ENCODE measurements around the gene HBS1L.
"Not testable (repeated sequence)": the region's sequence is repeated elsewhere in the genome, so short reads cannot be mapped to it uniquely, and the experiment has no call there.

The HBS1L gene

DNA sequence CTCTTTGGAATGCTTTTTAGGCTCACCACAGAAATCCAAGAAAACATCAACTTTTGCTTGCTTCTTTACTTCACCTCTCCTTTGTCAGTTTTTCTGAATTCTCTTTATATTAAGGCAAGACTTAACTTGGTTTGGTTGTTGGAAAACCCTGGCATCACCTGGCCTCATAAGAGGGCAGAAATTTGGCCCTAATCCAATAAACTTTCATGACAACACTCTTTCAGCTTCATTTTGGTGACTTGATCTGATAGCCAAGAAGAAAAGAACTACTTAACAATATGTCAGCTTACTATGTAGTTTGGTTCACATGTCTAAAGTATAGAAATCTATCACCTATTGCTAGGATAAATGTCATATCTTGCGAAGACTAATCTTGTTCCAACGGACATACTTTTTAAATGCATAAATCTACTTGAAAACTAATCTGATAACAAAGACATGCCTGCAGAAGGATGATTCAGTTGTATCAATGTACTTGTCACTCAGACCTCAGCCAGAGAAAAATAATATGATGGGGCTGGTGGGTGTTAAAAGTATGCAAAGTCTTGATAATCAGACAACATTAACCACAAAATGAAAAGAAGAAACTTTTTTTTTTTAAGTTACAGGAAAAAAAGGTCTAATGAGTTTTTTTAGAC is 19.3 kb upstream of the HBS1L start:
- DNase-seq = no peak

- DNase-seq = no peak
Measured at GRCh38 chr6:135073217-135073616, 18.6 kb upstream of the HBS1L start.

- DNase-seq = no peak
Measured at GRCh38 chr6:135072753-135073152, 18.1 kb upstream of the HBS1L start.

- DNase-seq = no peak
Measured at GRCh38 chr6:135071541-135071940, 16.9 kb upstream of the HBS1L start.

DNA sequence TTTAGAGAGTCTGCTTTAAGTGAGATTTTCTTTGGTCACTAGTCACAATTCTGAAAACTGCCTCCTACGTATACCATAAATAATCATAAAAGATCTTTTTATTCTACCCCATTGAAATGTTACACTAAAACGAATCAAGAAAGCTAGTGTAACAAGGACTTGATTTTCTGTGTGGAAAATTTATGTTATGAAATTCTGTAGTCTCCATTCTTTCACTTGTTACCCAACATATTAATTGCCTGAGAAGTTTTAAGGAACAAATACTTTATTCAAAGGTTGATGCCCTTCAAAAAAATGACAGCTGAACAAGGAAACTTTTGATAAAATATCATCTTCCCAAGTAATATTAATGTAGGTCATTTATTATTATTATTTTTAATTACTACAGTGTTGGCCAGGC is 13.3 kb upstream of the HBS1L start:
- peak in 1 of 2 donors; percentile 68 for DNase-seq

DNA sequence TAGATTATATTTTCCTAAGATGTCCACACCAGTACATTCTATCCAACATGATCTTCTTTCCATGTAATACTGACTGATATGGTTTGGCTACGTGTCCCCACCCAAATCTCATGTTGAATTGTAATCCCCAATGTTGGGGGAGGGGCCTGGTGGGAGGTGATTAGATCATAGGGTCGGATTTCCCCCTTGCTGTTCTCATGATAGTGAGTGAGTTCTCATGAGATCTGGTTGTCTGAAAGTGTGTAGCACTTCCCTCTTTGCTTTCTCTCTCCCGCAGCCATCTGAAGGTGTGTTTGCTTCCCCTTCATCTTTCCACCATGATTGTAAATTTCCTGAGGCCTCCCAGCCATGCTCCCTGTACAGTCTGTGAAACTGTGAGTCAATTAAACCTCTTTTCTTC is 12.2 kb upstream of the HBS1L start:
- peak; percentile 46 to 68 for DNase-seq

GRCh38 chr6:135066397-135066796 is 11.8 kb upstream of the HBS1L start:
- peak; percentile 64 to 69 for DNase-seq

- DNase-seq = no peak
Measured at GRCh38 chr6:135064586-135064985, 10.0 kb upstream of the HBS1L start.

DNA sequence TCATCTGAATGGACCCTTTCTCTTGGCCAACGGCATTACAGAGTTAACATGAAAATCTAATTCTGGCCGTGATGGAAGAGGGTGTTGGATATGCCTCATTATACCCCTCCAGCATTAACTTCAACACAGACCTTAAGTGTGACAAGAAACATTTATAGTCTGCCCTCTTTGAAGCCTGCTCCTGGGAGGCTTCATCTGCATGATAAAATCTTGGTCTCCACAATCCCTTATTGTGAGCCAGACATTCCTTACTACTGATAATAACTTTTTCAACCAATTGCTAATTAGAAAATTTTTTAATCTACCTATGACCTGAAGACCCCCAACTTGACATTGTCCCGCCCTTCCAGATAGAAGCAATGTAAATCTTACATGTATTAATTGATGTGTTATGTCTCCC is 9.3 kb upstream of the HBS1L start:
- no peak for DNase-seq

- DNase-seq = no peak
Measured at GRCh38 chr6:135062735-135063134, 8.1 kb upstream of the HBS1L start.

DNA sequence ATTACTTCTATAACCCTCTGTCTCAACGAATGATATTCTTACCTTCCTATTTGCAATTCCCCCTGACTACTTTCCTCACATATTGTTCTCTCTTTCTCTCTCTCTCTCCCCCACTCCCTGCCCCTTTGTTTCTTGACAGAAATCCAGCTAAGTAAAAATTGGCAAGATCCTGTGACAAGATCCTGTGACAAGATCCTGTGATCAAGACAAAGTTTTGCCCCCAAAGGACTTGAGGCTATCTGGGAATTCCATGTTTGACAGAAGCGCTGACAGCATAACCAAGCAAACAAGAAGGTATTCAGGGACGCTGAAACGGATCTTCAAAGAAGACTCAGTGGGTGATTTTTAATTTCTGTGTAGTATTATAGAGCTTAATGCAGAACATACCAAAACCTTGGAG is 5.5 kb upstream of the HBS1L start:
- no peak for DNase-seq

- DNase-seq = not testable (repeated sequence)
Measured at GRCh38 chr6:135058299-135058698, 3.7 kb upstream of the HBS1L start.

GRCh38 chr6:135056632-135057031 is 2.0 kb upstream of the HBS1L start:
- no peak for DNase-seq

DNA sequence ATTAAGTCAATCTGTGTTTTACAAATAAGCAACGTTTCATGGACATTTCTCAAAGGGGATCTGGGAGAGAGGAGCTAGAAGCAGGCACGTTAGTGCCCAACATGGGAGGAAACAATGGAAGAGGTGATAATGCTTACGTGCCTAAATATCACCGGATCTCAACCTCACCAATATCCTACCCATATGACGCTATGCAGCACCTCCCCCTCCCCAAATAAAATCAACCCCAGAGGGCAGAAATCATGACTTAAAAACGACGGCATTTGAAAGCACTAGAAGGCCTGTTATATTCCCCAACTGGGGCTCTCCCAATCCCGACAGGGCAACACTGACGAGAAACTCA is 425 bp downstream of the HBS1L start:
- no peak for DNase-seq

DNA sequence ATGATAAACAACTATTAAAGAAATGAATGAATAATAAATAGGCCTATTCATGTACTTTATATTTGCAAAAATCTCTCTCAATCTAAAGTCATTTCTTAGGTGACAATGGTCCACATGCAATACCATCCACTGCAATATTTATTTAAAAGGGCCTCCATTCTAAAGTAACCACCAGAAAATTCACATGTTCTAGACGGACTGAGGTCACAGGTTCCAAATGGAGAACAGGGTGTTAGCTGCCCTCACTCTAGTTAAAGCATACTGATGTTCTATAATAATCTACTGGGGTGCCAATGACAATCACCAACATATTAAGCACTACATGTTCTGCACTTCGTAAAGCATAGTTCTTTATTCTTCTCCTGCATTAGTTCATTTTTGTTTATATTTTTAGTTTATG is 1.2 kb downstream of the HBS1L start:
- no peak for DNase-seq

- DNase-seq = peak; percentile 9 to 16
Measured at GRCh38 chr6:135052939-135053338, 1.7 kb downstream of the HBS1L start.

DNA sequence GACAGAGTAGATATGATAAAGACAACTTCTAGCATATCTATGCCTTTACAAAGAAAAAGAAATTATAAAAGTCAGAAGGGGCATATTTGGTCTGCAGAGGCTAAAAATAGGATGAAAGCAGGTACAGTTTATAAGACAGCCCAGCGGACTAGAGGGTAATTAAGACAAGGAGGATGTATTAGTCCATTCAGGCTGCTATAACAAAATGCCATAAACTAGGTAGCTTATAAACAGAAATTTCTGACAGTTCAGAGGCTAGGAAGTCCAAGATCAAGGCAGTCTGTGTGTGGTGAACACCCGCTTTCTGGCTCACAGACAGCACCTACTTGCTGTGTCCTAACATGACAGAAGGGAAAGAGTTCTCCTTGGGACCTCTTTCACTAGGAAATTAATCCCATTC is 5.7 kb downstream of the HBS1L start:
- no peak for DNase-seq

GRCh38 chr6:135047336-135047735 is 7.3 kb downstream of the HBS1L start:
- no peak for DNase-seq

- no peak for DNase-seq
Measured at GRCh38 chr6:135046912-135047311, 7.7 kb downstream of the HBS1L start.

GRCh38 chr6:135044639-135045038 is 10.0 kb downstream of the HBS1L start:
- peak in 1 of 2 donors; percentile 5 for DNase-seq

DNA sequence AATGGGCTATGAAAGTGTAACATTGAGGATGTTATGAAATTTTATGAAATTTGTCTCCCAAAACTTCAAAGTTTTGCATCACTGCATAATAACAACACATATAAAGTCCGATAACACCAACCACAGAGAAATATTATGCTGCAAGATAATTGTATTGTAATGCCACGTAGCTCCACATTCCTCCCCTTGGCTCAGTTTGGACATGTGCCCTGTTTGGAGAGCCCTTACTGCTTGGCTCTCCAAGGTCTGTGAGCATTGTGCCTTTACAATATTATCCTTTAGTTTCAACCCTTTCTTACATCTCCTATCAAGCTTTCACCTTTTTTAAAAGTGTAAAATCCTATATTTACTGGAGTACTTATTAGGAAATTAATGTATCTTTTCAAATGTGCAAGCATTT is 10.8 kb downstream of the HBS1L start:
- DNase-seq = no peak

GRCh38 chr6:135043364-135043763 is 11.3 kb downstream of the HBS1L start:
- no peak for DNase-seq

- DNase-seq = no peak
Measured at GRCh38 chr6:135038335-135038734, 16.3 kb downstream of the HBS1L start.

- no peak for DNase-seq
Measured at GRCh38 chr6:135037541-135037940, 17.1 kb downstream of the HBS1L start.

DNA sequence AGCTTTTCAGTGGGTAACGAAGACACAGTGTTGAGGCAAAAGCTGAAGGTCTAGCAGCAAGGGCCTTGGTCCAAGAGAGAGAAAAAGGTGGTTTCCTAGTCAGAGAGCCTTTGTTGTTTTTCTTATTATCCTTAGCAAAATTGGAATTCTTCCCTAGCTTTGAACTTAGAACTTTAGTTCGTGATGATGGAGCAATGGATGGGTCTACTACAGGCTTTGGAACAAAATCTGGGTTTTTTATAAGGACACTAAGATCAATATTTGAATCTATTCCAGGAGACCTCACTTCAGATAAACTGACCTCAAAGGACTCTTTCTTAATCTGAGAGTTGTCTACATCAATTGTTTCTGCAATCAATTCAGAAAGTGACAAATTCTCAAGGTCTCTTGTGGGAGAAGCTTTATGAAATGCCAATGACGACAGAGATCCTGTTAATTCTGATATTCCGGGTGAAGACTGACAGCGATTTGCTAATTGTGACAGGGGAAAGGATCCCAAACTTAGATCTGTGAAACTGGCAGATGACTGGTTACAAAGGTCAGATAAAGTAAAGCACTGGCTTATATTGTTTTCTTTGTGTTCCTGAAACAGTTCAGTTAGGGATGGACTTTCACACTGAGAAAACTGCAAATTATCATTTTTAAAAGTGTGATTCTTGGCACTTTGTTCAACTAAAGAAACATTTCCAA is 17.7 kb downstream of the HBS1L start:
- no peak for DNase-seq

Data from inflammatory macrophage treated with lipopolysaccharide for 1 hour (primary cell).